Tibial artery (tissue), 4 donors: ENCODE results near the gene TRMT2A.

Experiments used
- DNase-seq, 2 donors: peaks; one replicate each; pipeline ENCODE4 v3.0.0-alpha.2; 2019
- H3K27ac ChIP-seq, 2 donors: fragments of 200-600 bp; sonication (generic) in 1 of 2; 1 replicate in 1 of 2; 2 replicates in 1 of 2; pipeline ENCODE4 v1.5.1; 2018 to 2019; ENCODE audit warnings: mild to moderate bottlenecking in 1 of 2
- H3K27me3 ChIP-seq, 2 donors: fragments of 200-600 bp; sonication (generic) in 1 of 2; one replicate each; pipeline versions ENCODE4 v1.5.1 to v1.6.0; 2016 to 2019
- H3K36me3 ChIP-seq, 3 donors: fragments of 200-600 bp; sonication (generic) in 2 of 3; one replicate each; pipeline ENCODE4 v1.5.1; 2016 to 2019; ENCODE audit warnings: mild to moderate bottlenecking in 2 of 3
- H3K4me1 ChIP-seq, 4 donors: fragments of 200-600 bp; sonication (generic) in 2 of 4; 1 replicate in 3 of 4; 2 replicates in 1 of 4; pipeline ENCODE4 v1.5.1; 2016 to 2019
- H3K4me3 ChIP-seq, 2 donors: fragments of 200-600 bp; sonication (generic) in 1 of 2; 1 replicate in 1 of 2; 2 replicates in 1 of 2; pipeline ENCODE4 v1.5.1; 2018 to 2019; ENCODE audit warnings: mild to moderate bottlenecking in 2 of 2
- H3K9me3 ChIP-seq, 3 donors: fragments of 200-600 bp; sonication (generic) in 1 of 3; one replicate each; pipeline ENCODE4 v1.5.1; 2016 to 2019
- intact Hi-C: fragments of 100-400 bp; cut with DNase I; formaldehyde crosslinking; loops from one replicate; pipeline ENCODE4 v1.15.0; 2023; ENCODE audit warnings: low total_unique reads
- TF ChIP-seq, protein P1 (sequence below), 2 experiments: fragments of 200-600 bp in 1 of 2; fragments of 450-650 bp in 1 of 2; IDR thresholded peaks; one replicate each; pipeline ENCODE4 v1.5.1; 2017 to 2019; ENCODE audit warnings: antibody characterized with exemption in 2 of 2, mild to moderate bottlenecking in 1 of 2, moderate library complexity in 1 of 2

TRMT2A gene

DNA sequence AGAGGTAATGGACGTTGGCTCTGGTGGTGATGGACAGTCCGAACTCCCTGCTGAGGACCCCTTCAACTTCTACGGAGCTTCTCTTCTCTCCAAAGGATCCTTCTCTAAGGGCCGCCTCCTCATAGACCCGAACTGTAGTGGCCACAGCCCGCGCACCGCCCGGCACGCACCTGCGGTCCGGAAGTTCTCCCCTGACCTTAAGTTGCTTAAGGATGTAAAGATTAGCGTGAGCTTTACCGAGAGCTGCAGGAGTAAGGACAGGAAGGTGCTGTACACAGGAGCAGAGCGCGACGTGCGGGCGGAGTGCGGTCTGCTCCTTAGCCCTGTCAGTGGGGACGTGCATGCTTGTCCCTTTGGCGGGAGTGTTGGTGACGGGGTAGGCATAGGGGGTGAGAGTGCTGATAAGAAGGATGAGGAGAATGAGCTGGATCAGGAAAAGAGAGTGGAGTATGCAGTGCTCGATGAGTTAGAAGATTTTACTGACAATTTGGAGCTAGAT, 30.9 kb downstream of the TRMT2A start:
- Histone ChIP-seq H3K27me3 (no peaks in the 10 kb centered on the region), H3K4me1 (peaks cover 6 to 41% (median 34%) of the 10 kb centered on the region in 4 donors), H3K36me3 (peaks cover 54 to 60% (median 56%) of the 10 kb centered on the region in 3 donors), H3K4me3 (no peak overlapping the region), H3K27ac (no peak overlapping the region), H3K9me3 (no peaks in the 10 kb centered on the region)
- TF ChIP-seq, protein P1, sequence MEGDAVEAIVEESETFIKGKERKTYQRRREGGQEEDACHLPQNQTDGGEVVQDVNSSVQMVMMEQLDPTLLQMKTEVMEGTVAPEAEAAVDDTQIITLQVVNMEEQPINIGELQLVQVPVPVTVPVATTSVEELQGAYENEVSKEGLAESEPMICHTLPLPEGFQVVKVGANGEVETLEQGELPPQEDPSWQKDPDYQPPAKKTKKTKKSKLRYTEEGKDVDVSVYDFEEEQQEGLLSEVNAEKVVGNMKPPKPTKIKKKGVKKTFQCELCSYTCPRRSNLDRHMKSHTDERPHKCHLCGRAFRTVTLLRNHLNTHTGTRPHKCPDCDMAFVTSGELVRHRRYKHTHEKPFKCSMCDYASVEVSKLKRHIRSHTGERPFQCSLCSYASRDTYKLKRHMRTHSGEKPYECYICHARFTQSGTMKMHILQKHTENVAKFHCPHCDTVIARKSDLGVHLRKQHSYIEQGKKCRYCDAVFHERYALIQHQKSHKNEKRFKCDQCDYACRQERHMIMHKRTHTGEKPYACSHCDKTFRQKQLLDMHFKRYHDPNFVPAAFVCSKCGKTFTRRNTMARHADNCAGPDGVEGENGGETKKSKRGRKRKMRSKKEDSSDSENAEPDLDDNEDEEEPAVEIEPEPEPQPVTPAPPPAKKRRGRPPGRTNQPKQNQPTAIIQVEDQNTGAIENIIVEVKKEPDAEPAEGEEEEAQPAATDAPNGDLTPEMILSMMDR (IDR thresholded peaks at IDR 0.05): no peak
- peak in 1 of 2 donors; percentile 41 for DNase-seq
- intact Hi-C loops: no loop called here

- TF ChIP-seq, protein P1 (IDR thresholded peaks at IDR 0.05): no peak
- DNase-seq: peak in 1 of 2 donors; percentile 35
- no peak overlapping the region for H3K27ac ChIP-seq
- no peaks in the 10 kb centered on the region for H3K9me3 ChIP-seq
- H3K27me3 ChIP-seq: no peaks in the 10 kb centered on the region
- no peak overlapping the region for H3K4me3 ChIP-seq
- intact Hi-C loops: no loop called here
- peaks cover 6 to 46% (median 38%) of the 10 kb centered on the region in 4 donors for H3K4me1 ChIP-seq
- peaks cover 49 to 55% (median 51%) of the 10 kb centered on the region in 3 donors for H3K36me3 ChIP-seq
Measured at GRCh38 chr22:20085651-20086050, 31.4 kb downstream of the TRMT2A start.

- Histone ChIP-seq H3K4me1 (peaks cover 6 to 46% (median 38%) of the 10 kb centered on the region in 4 donors), H3K4me3 (no peak overlapping the region), H3K27ac (no peak overlapping the region), H3K27me3 (no peaks in the 10 kb centered on the region), H3K36me3 (peaks cover 41 to 46% (median 42%) of the 10 kb centered on the region in 3 donors), H3K9me3 (no peaks in the 10 kb centered on the region)
- intact Hi-C loops: no loop called here
- TF ChIP-seq, protein P1 (IDR thresholded peaks at IDR 0.05): no peak
- DNase-seq: peak in 1 of 2 donors; percentile 55
Measured at GRCh38 chr22:20084547-20085413, 32.2 kb downstream of the TRMT2A start.

- intact Hi-C loops: no loop called here
- peak in 1 of 2 donors; percentile 24 for DNase-seq
- TF ChIP-seq, protein P1 (IDR thresholded peaks at IDR 0.05): no peak
- H3K4me3 ChIP-seq: no peak overlapping the region
- peaks cover 6 to 50% (median 39%) of the 10 kb centered on the region in 4 donors for H3K4me1 ChIP-seq
- no peak overlapping the region for H3K27ac ChIP-seq
- H3K27me3 ChIP-seq: no peaks in the 10 kb centered on the region
- H3K9me3 ChIP-seq: no peaks in the 10 kb centered on the region
- peaks cover 33 to 38% (median 35%) of the 10 kb centered on the region in 3 donors for H3K36me3 ChIP-seq
Measured at GRCh38 chr22:20083891-20084546, 33.0 kb downstream of the TRMT2A start.

DNA sequence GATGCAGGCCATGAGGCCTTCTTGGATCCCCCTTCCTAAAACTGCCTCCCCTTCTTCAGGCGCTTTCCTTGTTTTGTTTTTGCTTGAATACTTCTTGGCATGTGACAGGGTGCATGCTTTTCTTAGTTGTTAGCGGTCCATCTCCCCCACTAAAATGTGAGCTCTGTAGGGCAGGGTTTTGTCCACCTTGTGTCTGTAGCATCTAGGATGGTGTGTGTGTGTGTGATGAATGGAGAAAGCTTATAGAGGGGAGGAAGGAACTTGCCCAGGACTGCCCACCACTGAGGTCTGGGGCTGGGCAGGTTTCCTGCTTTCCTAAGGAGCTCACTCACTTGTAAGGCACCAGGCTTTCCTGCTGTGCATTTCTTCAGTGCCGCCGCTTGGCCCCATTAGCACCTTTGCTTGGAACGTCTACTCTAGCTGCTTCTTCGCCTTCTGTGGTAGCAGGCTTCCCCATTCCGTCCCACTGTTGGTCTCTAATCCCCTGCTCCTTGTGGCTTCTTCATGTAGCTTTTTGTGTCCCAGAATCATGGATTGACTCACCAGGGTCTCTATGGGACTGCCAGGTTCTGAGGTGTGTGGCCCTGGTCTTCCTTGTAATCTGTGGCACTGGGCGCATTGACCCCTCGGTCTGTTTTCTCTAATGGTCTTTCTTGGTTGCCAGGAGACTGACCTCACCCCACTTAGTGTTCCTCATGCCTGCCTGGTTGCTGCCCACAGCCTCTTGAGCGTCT, 33.7 kb downstream of the TRMT2A start:
- intact Hi-C loops: no loop called here
- no peak overlapping the region for H3K4me3 ChIP-seq
- peaks cover 6 to 54% (median 39%) of the 10 kb centered on the region in 4 donors for H3K4me1 ChIP-seq
- peaks cover 26 to 31% (median 28%) of the 10 kb centered on the region in 3 donors for H3K36me3 ChIP-seq
- no peaks in the 10 kb centered on the region for H3K27me3 ChIP-seq
- peak in 1 of 2 donors; percentile 24 for DNase-seq
- H3K9me3 ChIP-seq: no peaks in the 10 kb centered on the region
- TF ChIP-seq, protein P1 (IDR thresholded peaks at IDR 0.05): no peak
- H3K27ac ChIP-seq: no peak overlapping the region
